Upper lobe of left lung (tissue), 4 donors: ENCODE data around the gene CTRL.

Experiments
- CTCF ChIP-seq, 6 experiments: fragments of 450-650 bp in 4 of 6; fragments of 200-600 bp in 2 of 6; sonication (generic) in 2 of 6; IDR thresholded peaks; one replicate each; pipeline ENCODE4 v1.5.1; 2016 to 2019; ENCODE audit warnings: antibody characterized with exemption in 6 of 6
- EP300 ChIP-seq, 4 donors: sonication (generic); formaldehyde crosslinking; IDR thresholded peaks; one replicate each; pipeline ENCODE4 v1.5.1; 2017; ENCODE audit warnings: antibody characterized with exemption in 4 of 4, control low read depth in 2 of 4
- POLR2A ChIP-seq, 4 donors: fragments of 450-650 bp; IDR thresholded peaks; one replicate each; pipeline ENCODE4 v1.5.1; 2016 to 2017; ENCODE audit warnings: antibody characterized with exemption in 4 of 4, mild to moderate bottlenecking in 2 of 4
- POLR2AphosphoS5 ChIP-seq, 2 donors: sonication (generic); formaldehyde crosslinking; IDR thresholded peaks; one replicate each; pipeline ENCODE4 v1.5.1; 2017; ENCODE audit warnings: antibody characterized with exemption in 2 of 2

- TF ChIP-seq POLR2A (IDR thresholded peaks at IDR 0.05) (no peak), CTCF (IDR thresholded peaks at IDR 0.05) (no peak), POLR2AphosphoS5 (IDR thresholded peaks at IDR 0.05) (no peak), EP300 (IDR thresholded peaks at IDR 0.05) (no peak)
These were observed 50.0 kb downstream of the CTRL start for GRCh38 chr16:67881621-67882161.
